Measurements from ENCODE around the gene BYSL. TPM values are rescaled to one million over a fixed set of nuclear protein-coding genes. Genes with fewer than 3 reads are reported as not detected.

BYSL gene
- total RNA-seq, 4 donors from 2014 or later: 0.51 to 20.5 (median 18.0) TPM

- intact Hi-C loops (cut with DNase I; ENCODE audit: low total_unique reads): no loop called here
These were observed 46.3 kb downstream of the BYSL start for GRCh38 chr6:41967312-41968287.

GRCh38 chr6:41970436-41970846, 49.1 kb downstream of the BYSL start:
- DNase-seq: no peak
- no peak overlapping the region for H3K27ac ChIP-seq
- no peak for TF ChIP-seq CTCF (IDR thresholded peaks at IDR 0.05)
- no peak for TF ChIP-seq POLR2A (IDR thresholded peaks at IDR 0.05)
- no peaks in the 10 kb centered on the region for H3K4me1 ChIP-seq
- intact Hi-C loops (cut with DNase I; ENCODE audit: low total_unique reads): no loop called here
- H3K27me3 ChIP-seq: no peaks in the 10 kb centered on the region
- no peaks in the 10 kb centered on the region for H3K36me3 ChIP-seq
- H3K9me3 ChIP-seq: no peaks in the 10 kb centered on the region
- no peak overlapping the region for H3K4me3 ChIP-seq

More at GRCh38 chr6:41967312-41968287, 46.3 kb downstream of the BYSL start:
- Histone ChIP-seq H3K4me3 (no peak overlapping the region), H3K4me1 (no peaks in the 10 kb centered on the region), H3K9me3 (no peaks in the 10 kb centered on the region), H3K36me3 (no peaks in the 10 kb centered on the region), H3K27me3 (no peaks in the 10 kb centered on the region), H3K27ac (no peak overlapping the region)
- no peak for TF ChIP-seq POLR2A (IDR thresholded peaks at IDR 0.05)
- no peak for TF ChIP-seq CTCF (IDR thresholded peaks at IDR 0.05)
- no peak for DNase-seq

GRCh38 chr6:41972826-41973225, 51.5 kb downstream of the BYSL start:
- no peaks in the 10 kb centered on the region for H3K36me3 ChIP-seq
- H3K4me1 ChIP-seq: no peaks in the 10 kb centered on the region
- H3K27me3 ChIP-seq: no peaks in the 10 kb centered on the region
- no peak overlapping the region for H3K27ac ChIP-seq
- no peaks in the 10 kb centered on the region for H3K9me3 ChIP-seq
- TF ChIP-seq CTCF (IDR thresholded peaks at IDR 0.05) (no peak), POLR2A (IDR thresholded peaks at IDR 0.05) (no peak)
- DNase-seq: no peak
- H3K4me3 ChIP-seq: no peak overlapping the region
- intact Hi-C loops (cut with DNase I; ENCODE audit: low total_unique reads): no loop called here

- Histone ChIP-seq H3K36me3 (no peaks in the 10 kb centered on the region), H3K4me3 (no peak overlapping the region), H3K9me3 (no peaks in the 10 kb centered on the region), H3K27me3 (no peaks in the 10 kb centered on the region), H3K27ac (no peak overlapping the region), H3K4me1 (no peaks in the 10 kb centered on the region)
- intact Hi-C loops (cut with DNase I; ENCODE audit: low total_unique reads): no loop called here
- no peak for TF ChIP-seq CTCF (IDR thresholded peaks at IDR 0.05)
- no peak for TF ChIP-seq POLR2A (IDR thresholded peaks at IDR 0.05)
- DNase-seq: no peak
These were observed 53.1 kb downstream of the BYSL start for GRCh38 chr6:41974281-41974825.

GRCh38 chr6:41975276-41975675, 54.0 kb downstream of the BYSL start:
- Histone ChIP-seq H3K4me1 (no peaks in the 10 kb centered on the region), H3K36me3 (no peaks in the 10 kb centered on the region), H3K27ac (no peak overlapping the region), H3K27me3 (no peaks in the 10 kb centered on the region), H3K9me3 (no peaks in the 10 kb centered on the region), H3K4me3 (no peak overlapping the region)
- DNase-seq: no peak
- TF ChIP-seq CTCF (IDR thresholded peaks at IDR 0.05): no peak
- TF ChIP-seq POLR2A (IDR thresholded peaks at IDR 0.05): no peak
- intact Hi-C loops (cut with DNase I; ENCODE audit: low total_unique reads): no loop called here
